GM23338 (cell line): Measurements from ENCODE around the gene WWOX.

ENCODE experiments used
- CREB1 ChIP-seq: fragments of 250-450 bp; sonication (Bioruptor Pico); IDR thresholded peaks from 2 replicates; pipeline ENCODE4 v1.5.0; 2020; ENCODE audit warnings: low read depth, mild to moderate bottlenecking, moderate library complexity
- CTCF ChIP-seq, 2 experiments: fragments of 200-600 bp in 1 of 2; sonication (generic) in 1 of 2; conservative IDR thresholded peaks; 2 replicates each; pipeline versions ENCODE4 v1.5.1 to v1.6.1; 2016 to 2017; ENCODE audit warnings: antibody characterized with exemption in 2 of 2, low read depth in 2 of 2, mild to moderate bottlenecking in 2 of 2, moderate library complexity in 1 of 2
- ETS1 ChIP-seq: IDR thresholded peaks from 2 replicates; pipeline ENCODE4 v1.6.1; 2016; ENCODE audit warnings: antibody characterized with exemption
- EZH2 ChIP-seq: fragments of 200-600 bp; sonication (generic); IDR thresholded peaks from one replicate; pipeline ENCODE4 v1.8.0; 2017; ENCODE audit warnings: antibody characterized with exemption, mild to moderate bottlenecking, low read depth; ENCODE audit not compliant: unreplicated experiment
- EZH2phosphoT487 ChIP-seq: fragments of 200-600 bp; sonication (generic); IDR thresholded peaks from one replicate; pipeline ENCODE4 v1.8.1; 2018; ENCODE audit warnings: antibody characterized with exemption; ENCODE audit not compliant: unreplicated experiment
- JUNB ChIP-seq: IDR thresholded peaks from one replicate; pipeline ENCODE4 v1.6.1; 2016; ENCODE audit warnings: antibody characterized with exemption; ENCODE audit not compliant: unreplicated experiment
- NANOG ChIP-seq: IDR thresholded peaks from 2 replicates; pipeline ENCODE4 v1.6.1; 2016; ENCODE audit warnings: antibody characterized with exemption, borderline replicate concordance
- POLR2AphosphoS5 ChIP-seq: IDR thresholded peaks from 2 replicates; pipeline ENCODE4 v1.6.1; 2016; ENCODE audit warnings: antibody characterized with exemption, low read depth
- REST ChIP-seq: IDR thresholded peaks from one replicate; pipeline ENCODE4 v1.6.1; 2018; ENCODE audit warnings: antibody characterized with exemption; ENCODE audit not compliant: unreplicated experiment
- STAT1 ChIP-seq: IDR thresholded peaks from one replicate; pipeline ENCODE4 v1.6.1; 2016; ENCODE audit warnings: antibody characterized with exemption; ENCODE audit not compliant: unreplicated experiment
- ZNF114 ChIP-seq: fragments of 250-450 bp; sonication (Bioruptor Pico); IDR thresholded peaks from 2 replicates; pipeline ENCODE4 v1.5.0; 2020; ENCODE audit warnings: mild to moderate bottlenecking, moderate library complexity
- ZNF331 ChIP-seq: fragments of 250-450 bp; sonication (Bioruptor Pico); IDR thresholded peaks from 2 replicates; pipeline ENCODE4 v1.5.0; 2020; ENCODE audit warnings: low read depth, mild to moderate bottlenecking, moderate library complexity
- ZNF462 ChIP-seq: fragments of 250-450 bp; sonication (Bioruptor Pico); IDR thresholded peaks from 2 replicates; pipeline ENCODE4 v1.5.0; 2020; ENCODE audit warnings: mild to moderate bottlenecking, moderate library complexity

- TF ChIP-seq ZNF462 (CRISPR knock-in tag) = no peak
- TF ChIP-seq CTCF (conservative IDR thresholded peaks at IDR 0.05; ENCODE audit: low read depth in 2 of 2) = no peak
- TF ChIP-seq POLR2AphosphoS5 = no peak
- TF ChIP-seq ZNF114 (CRISPR knock-in tag) = no peak
- no peak for TF ChIP-seq REST
- no peak for TF ChIP-seq ZNF331 (CRISPR knock-in tag)
- no peak for TF ChIP-seq EZH2phosphoT487
- TF ChIP-seq EZH2 = no peak
- TF ChIP-seq CREB1 (CRISPR knock-in tag) = no peak
- no peak for TF ChIP-seq JUNB
- TF ChIP-seq STAT1 = no peak
- TF ChIP-seq ETS1 = no peak
- TF ChIP-seq NANOG = no peak
Measured at GRCh38 chr16:78984324-78984723, 884.9 kb downstream of the WWOX start.
